ENCODE data around the gene LMBRD2.

DNA sequence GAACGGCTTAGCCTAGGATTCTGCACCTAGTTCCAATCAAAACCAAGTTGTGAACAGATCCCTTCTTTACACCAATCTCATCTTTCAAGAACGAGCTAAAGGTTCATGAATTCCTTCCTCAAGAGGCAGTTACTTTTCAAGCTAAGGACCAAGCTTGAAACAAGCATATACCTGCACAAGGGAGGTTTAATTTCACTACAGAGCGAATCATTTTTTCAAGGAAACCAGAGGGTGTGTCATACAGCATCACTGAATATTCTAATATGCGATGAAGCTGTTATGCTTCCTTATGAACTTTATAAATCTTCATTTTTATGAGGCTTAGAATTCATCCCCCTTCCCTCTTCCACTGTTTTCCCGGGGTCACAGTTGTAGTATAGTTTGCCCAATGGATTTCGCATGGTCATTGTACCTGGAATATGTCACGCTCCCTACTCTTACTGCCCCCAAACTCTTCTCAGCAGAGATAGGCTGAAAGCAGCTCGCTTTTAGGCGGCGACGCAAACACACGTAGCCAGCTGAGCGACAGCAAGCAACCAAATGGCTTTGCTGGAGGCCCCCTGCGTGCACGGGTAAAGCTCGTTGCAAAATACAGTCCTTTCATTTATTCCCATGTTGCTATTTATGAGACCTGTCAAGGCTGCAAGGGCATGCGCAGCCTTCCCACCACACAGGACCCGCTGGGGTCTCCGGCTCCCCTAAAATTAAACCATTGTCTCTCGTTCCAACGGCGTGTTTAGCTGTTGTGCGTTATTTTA, 832 bp downstream of the LMBRD2 start:
- TF ChIP-seq, protein P1, sequence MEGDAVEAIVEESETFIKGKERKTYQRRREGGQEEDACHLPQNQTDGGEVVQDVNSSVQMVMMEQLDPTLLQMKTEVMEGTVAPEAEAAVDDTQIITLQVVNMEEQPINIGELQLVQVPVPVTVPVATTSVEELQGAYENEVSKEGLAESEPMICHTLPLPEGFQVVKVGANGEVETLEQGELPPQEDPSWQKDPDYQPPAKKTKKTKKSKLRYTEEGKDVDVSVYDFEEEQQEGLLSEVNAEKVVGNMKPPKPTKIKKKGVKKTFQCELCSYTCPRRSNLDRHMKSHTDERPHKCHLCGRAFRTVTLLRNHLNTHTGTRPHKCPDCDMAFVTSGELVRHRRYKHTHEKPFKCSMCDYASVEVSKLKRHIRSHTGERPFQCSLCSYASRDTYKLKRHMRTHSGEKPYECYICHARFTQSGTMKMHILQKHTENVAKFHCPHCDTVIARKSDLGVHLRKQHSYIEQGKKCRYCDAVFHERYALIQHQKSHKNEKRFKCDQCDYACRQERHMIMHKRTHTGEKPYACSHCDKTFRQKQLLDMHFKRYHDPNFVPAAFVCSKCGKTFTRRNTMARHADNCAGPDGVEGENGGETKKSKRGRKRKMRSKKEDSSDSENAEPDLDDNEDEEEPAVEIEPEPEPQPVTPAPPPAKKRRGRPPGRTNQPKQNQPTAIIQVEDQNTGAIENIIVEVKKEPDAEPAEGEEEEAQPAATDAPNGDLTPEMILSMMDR (IDR thresholded peaks at IDR 0.05) = no peak
- TF ChIP-seq ZFX (IDR thresholded peaks at IDR 0.05; ENCODE audit: borderline replicate concordance) = no peak

All from 22Rv1 (cell line).